Measurements from ENCODE around the gene PIGQ.

GRCh38 chr16:552171-552570, 17.6 kb upstream of the PIGQ start:
- TF ChIP-seq TAF1 (IDR thresholded peaks at IDR 0.05; ENCODE audit: borderline replicate concordance, low read depth, low read length) (no peak), POLR2A (IDR thresholded peaks at IDR 0.05; ENCODE audit: low read depth, low read length) (no peak), POLR2AphosphoS5 (IDR thresholded peaks at IDR 0.05; ENCODE audit: low read depth, low read length) (no peak)
